Measurements from ENCODE around the gene STUB1. TPM values are rescaled to one million over a fixed set of nuclear protein-coding genes. Genes with fewer than 3 reads are reported as not detected.

STUB1 gene
- total and polyA plus RNA-seq, 2 experiments from 2014 or later, result 91.7 to 108 TPM

GRCh38 chr16:710500-711075 is 30.4 kb downstream of the STUB1 start:
- Mint-ChIP-seq H3K4me1 (no peaks in the 10 kb centered on the region; the same call in 2 of the 3 replicates), H3K27ac (no peak overlapping the region), H3K9me3 (peaks cover 4% of the 10 kb centered on the region; the same call in 1 of the 3 replicates), H3K4me3 (no peak overlapping the region; the same call in 2 of the 3 replicates), H3K27me3 (ENCODE audit: insufficient read depth, low read depth, poor library complexity) (peaks cover 56% of the 10 kb centered on the region), H3K36me3 (ENCODE audit: low read depth) (no peaks in the 10 kb centered on the region)
- Histone ChIP-seq H3K4me1 (ENCODE audit: insufficient read depth) (no peaks in the 10 kb centered on the region), H3K4me3 (no peak overlapping the region), H3K79me2 (replicated peaks; ENCODE audit: insufficient read depth) (no peaks in the 10 kb centered on the region), H3F3A (replicated peaks; ENCODE audit: low read depth) (0 out of 2 replicates have a peak, but pooled peaks cover 6% of the 10 kb centered on the region), H3K27ac (ENCODE audit: low read depth) (no peak overlapping the region), H4K20me1 (replicated peaks; ENCODE audit: insufficient read depth) (no peaks in the 10 kb centered on the region), H3K27me3 (ENCODE audit: insufficient read depth) (peaks cover 68% of the 10 kb centered on the region), H2AFZ (no peak overlapping the region), H3K36me3 (ENCODE audit: insufficient read depth) (no peaks in the 10 kb centered on the region), H3K4me2 (no peak overlapping the region), H3K9me2 (ENCODE audit: insufficient read depth) (no peaks in the 10 kb centered on the region)
- ATAC-seq (no peak), DNase-seq (ENCODE audit: low spot score) (no peak)
- no peak for TF ChIP-seq EZH2 (IDR thresholded peaks at IDR 0.05; ENCODE audit: low read depth, unreplicated experiment)
- no peak for TF ChIP-seq EZH2phosphoT487 (IDR thresholded peaks at IDR 0.05; ENCODE audit: unreplicated experiment)
- TF ChIP-seq, protein P1, sequence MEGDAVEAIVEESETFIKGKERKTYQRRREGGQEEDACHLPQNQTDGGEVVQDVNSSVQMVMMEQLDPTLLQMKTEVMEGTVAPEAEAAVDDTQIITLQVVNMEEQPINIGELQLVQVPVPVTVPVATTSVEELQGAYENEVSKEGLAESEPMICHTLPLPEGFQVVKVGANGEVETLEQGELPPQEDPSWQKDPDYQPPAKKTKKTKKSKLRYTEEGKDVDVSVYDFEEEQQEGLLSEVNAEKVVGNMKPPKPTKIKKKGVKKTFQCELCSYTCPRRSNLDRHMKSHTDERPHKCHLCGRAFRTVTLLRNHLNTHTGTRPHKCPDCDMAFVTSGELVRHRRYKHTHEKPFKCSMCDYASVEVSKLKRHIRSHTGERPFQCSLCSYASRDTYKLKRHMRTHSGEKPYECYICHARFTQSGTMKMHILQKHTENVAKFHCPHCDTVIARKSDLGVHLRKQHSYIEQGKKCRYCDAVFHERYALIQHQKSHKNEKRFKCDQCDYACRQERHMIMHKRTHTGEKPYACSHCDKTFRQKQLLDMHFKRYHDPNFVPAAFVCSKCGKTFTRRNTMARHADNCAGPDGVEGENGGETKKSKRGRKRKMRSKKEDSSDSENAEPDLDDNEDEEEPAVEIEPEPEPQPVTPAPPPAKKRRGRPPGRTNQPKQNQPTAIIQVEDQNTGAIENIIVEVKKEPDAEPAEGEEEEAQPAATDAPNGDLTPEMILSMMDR (conservative IDR thresholded peaks at IDR 0.05; ENCODE audit: low read depth in 2 of 2), result no peak
- TF ChIP-seq, protein P2, sequence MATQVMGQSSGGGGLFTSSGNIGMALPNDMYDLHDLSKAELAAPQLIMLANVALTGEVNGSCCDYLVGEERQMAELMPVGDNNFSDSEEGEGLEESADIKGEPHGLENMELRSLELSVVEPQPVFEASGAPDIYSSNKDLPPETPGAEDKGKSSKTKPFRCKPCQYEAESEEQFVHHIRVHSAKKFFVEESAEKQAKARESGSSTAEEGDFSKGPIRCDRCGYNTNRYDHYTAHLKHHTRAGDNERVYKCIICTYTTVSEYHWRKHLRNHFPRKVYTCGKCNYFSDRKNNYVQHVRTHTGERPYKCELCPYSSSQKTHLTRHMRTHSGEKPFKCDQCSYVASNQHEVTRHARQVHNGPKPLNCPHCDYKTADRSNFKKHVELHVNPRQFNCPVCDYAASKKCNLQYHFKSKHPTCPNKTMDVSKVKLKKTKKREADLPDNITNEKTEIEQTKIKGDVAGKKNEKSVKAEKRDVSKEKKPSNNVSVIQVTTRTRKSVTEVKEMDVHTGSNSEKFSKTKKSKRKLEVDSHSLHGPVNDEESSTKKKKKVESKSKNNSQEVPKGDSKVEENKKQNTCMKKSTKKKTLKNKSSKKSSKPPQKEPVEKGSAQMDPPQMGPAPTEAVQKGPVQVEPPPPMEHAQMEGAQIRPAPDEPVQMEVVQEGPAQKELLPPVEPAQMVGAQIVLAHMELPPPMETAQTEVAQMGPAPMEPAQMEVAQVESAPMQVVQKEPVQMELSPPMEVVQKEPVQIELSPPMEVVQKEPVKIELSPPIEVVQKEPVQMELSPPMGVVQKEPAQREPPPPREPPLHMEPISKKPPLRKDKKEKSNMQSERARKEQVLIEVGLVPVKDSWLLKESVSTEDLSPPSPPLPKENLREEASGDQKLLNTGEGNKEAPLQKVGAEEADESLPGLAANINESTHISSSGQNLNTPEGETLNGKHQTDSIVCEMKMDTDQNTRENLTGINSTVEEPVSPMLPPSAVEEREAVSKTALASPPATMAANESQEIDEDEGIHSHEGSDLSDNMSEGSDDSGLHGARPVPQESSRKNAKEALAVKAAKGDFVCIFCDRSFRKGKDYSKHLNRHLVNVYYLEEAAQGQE (IDR thresholded peaks at IDR 0.05; ENCODE audit: unreplicated experiment), result no peak
- no peak for TF ChIP-seq CREB1 (CRISPR knock-in tag; IDR thresholded peaks at IDR 0.05; ENCODE audit: low read depth)
- TF ChIP-seq, protein P3, sequence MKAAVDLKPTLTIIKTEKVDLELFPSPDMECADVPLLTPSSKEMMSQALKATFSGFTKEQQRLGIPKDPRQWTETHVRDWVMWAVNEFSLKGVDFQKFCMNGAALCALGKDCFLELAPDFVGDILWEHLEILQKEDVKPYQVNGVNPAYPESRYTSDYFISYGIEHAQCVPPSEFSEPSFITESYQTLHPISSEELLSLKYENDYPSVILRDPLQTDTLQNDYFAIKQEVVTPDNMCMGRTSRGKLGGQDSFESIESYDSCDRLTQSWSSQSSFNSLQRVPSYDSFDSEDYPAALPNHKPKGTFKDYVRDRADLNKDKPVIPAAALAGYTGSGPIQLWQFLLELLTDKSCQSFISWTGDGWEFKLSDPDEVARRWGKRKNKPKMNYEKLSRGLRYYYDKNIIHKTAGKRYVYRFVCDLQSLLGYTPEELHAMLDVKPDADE (IDR thresholded peaks at IDR 0.05), result no peak
- TF ChIP-seq ZNF114 (CRISPR knock-in tag; IDR thresholded peaks at IDR 0.05), result no peak
- no peak for TF ChIP-seq STAT1 (IDR thresholded peaks at IDR 0.05; ENCODE audit: unreplicated experiment)
- no peak for TF ChIP-seq JUNB (IDR thresholded peaks at IDR 0.05; ENCODE audit: unreplicated experiment)
- TF ChIP-seq NANOG (IDR thresholded peaks at IDR 0.05; ENCODE audit: borderline replicate concordance), result no peak
- TF ChIP-seq POLR2AphosphoS5 (IDR thresholded peaks at IDR 0.05; ENCODE audit: low read depth), result no peak
- TF ChIP-seq ZNF331 (CRISPR knock-in tag; IDR thresholded peaks at IDR 0.05; ENCODE audit: low read depth), result no peak
- no peak for TF ChIP-seq ZNF462 (CRISPR knock-in tag; IDR thresholded peaks at IDR 0.05)

Data from GM23338 (cell line).